OCI-M2 (cell line): ENCODE data around the gene ANKRD24.
"Not testable (repeated sequence)": the region's sequence is repeated elsewhere in the genome, so short reads cannot be mapped to it uniquely, and the experiment has no call there.

Experiments
- DNase-seq: peaks from one replicate; lab custom pipeline; 2025; ENCODE audit not compliant: unreplicated experiment; lab: John Stamatoyannopoulos, UW

ANKRD24 gene

DNA sequence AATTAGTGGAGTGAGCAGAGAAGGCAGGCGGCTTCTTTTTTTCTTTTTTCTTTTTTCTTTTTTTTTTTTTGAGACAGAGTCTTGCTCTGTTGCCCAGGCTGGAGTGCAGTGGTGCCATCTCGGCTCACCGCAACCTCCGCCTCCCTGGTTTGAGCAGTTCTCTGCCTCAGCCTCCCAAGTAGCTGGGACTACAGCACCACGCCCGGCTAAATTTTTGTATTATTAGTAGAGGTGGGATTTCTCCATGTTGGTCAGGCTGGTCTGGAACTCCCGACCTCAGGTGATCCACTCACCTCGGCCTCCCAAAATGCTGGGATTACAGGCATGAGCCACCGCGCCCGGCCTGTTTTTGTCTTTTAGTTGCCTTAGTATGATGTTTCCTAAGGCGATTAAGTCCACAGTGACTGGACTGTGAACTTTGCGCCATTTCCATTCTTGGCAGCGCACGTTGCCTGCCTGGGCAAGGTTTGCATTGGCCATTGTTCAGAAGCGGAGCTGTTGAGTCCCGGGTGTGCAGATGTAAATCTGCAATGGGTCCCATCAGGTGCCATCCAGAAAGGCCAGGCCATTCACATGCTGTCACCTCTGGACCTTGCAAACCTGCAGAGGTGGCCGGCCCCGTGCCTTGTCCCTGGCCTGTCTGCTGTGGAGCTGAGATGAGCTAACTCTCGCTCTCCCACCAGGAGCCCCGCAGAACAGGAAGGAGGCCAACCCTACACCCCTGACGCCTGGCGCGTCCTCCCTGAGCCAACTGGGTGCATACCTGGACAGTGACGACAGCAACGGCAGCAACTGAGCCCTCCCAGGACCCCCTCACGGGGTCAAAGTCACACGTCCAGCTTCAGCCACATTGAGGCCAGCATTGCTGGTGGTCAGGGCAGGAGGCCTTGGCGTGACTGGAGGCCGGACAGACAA is 85.7 kb downstream of the ANKRD24 start:
- DNase-seq, result no peak

- DNase-seq, result no peak
Observed at GRCh38 chr19:4268816-4269430, 86.4 kb downstream of the ANKRD24 start.

- DNase-seq, result no peak
Observed at GRCh38 chr19:4272894-4273293, 90.4 kb downstream of the ANKRD24 start.

GRCh38 chr19:4274321-4274686 is 91.8 kb downstream of the ANKRD24 start:
- not testable (repeated sequence) for DNase-seq
